Caco-2 (cell line): ENCODE results near the gene L3MBTL2. TPM values are rescaled to one million over a fixed set of nuclear protein-coding genes. Genes with fewer than 3 reads are reported as not detected.
A peak's percentile ranks its signal among the peaks of the same experiment; 100 is the strongest.
"Not testable (repeated sequence)": the region's sequence is repeated elsewhere in the genome, so short reads cannot be mapped to it uniquely, and the experiment has no call there.

Experiments
- BruUV-seq: library from RNA; stranded (reverse); fragments of 400-500 nt; replicated peaks from 2 replicates; lab custom pipeline; 2021; lab: Mats Ljungman, UMichigan
- CTCF ChIA-PET: fragments of 300-600 bp; sonication (Branson Sonifier 250); formaldehyde crosslinking; loops from one replicate; lab custom pipeline; 2022; ENCODE audit warnings: antibody characterized with exemption; lab: Charles Lee
- POLR2A ChIA-PET: fragments of 300-600 bp; sonication (Branson Sonifier 250); formaldehyde crosslinking; loops from one replicate; lab custom pipeline; 2022; ENCODE audit warnings: antibody characterized with exemption; lab: Charles Lee
- DNase-seq, 2 experiments: peaks; one replicate each; pipeline versions ENCODE4 v3.0.0 to v3.0.0-alpha.2; 2020 to 2022
- H3K27me3 ChIP-seq: replicated peaks from 2 replicates; pipeline ENCODE4 v1.6.0; 2011; ENCODE audit warnings: low read length; ENCODE audit not compliant: control insufficient read depth, insufficient read depth
- H3K36me3 ChIP-seq: 2 replicates; pipeline ENCODE4 v1.5.1; 2011; ENCODE audit warnings: low read length; ENCODE audit not compliant: control insufficient read depth, insufficient read depth
- H3K4me1 ChIP-seq: fragments of 250-450 bp; sonication (Bioruptor Pico); 2 replicates; pipeline ENCODE4 v1.5.1; 2020; ENCODE audit warnings: mild to moderate bottlenecking
- H3K4me3 ChIP-seq: 2 replicates; pipeline ENCODE4 v1.5.1; 2011; ENCODE audit warnings: low read depth, mild to moderate bottlenecking, control low read depth, low read length
- H3K9me3 ChIP-seq: fragments of 250-450 bp; sonication (Bioruptor Pico); 2 replicates; pipeline ENCODE4 v1.5.1; 2020; ENCODE audit warnings: mild to moderate bottlenecking, moderate library complexity
- H3K27ac Mint-ChIP-seq: one replicate; pipeline ENCODE4 v1.8.0; 2022; ENCODE audit warnings: mixed read lengths; ENCODE audit not compliant: unreplicated experiment
- H3K27me3 Mint-ChIP-seq: one replicate; pipeline ENCODE4 v1.8.0; 2022; ENCODE audit warnings: mixed read lengths; ENCODE audit not compliant: insufficient read depth, unreplicated experiment
- H3K36me3 Mint-ChIP-seq: one replicate; pipeline ENCODE4 v1.8.0; 2022; ENCODE audit warnings: mild to moderate bottlenecking, mixed read lengths; ENCODE audit not compliant: insufficient read depth, unreplicated experiment
- H3K4me1 Mint-ChIP-seq: one replicate; pipeline ENCODE4 v1.8.0; 2022; ENCODE audit warnings: low read depth, mixed read lengths; ENCODE audit not compliant: unreplicated experiment
- H3K4me3 Mint-ChIP-seq: one replicate; pipeline ENCODE4 v1.8.0; 2022; ENCODE audit warnings: mild to moderate bottlenecking, moderate library complexity, mixed read lengths; ENCODE audit not compliant: unreplicated experiment
- H3K9me3 Mint-ChIP-seq: one replicate; pipeline ENCODE4 v1.8.0; 2022; ENCODE audit warnings: mixed read lengths; ENCODE audit not compliant: unreplicated experiment
- CTCF ChIP-seq, 2 experiments: fragments of 200-600 bp in 1 of 2; IDR thresholded peaks; 1 replicate in 1 of 2; 2 replicates in 1 of 2; pipeline versions ENCODE4 v1.5.1 to v1.8.0; 2011 to 2022; ENCODE audit warnings: antibody characterized with exemption in 1 of 2, control low read depth in 1 of 2, inconsistent platforms in 1 of 2, low read depth in 1 of 2, low read length in 1 of 2, mild to moderate bottlenecking in 1 of 2, moderate library complexity in 1 of 2; ENCODE audit not compliant: insufficient read depth in 1 of 2, severe bottlenecking in 1 of 2, unreplicated experiment in 1 of 2
- intact Hi-C: fragments of 100-400 bp; cut with micrococcal nuclease; formaldehyde crosslinking; loops from one replicate; pipeline ENCODE4 v1.10.0; 2022; ENCODE audit not compliant: unreplicated experiment
- total RNA-seq: library from RNA; stranded (reverse); gene quantifications from 2 replicates; pipeline ENCODE4 v1.2.3, GENCODE V29; 2022

Gene L3MBTL2
- total RNA-seq, 1 experiment from 2014 or later = 24.3 TPM

DNA sequence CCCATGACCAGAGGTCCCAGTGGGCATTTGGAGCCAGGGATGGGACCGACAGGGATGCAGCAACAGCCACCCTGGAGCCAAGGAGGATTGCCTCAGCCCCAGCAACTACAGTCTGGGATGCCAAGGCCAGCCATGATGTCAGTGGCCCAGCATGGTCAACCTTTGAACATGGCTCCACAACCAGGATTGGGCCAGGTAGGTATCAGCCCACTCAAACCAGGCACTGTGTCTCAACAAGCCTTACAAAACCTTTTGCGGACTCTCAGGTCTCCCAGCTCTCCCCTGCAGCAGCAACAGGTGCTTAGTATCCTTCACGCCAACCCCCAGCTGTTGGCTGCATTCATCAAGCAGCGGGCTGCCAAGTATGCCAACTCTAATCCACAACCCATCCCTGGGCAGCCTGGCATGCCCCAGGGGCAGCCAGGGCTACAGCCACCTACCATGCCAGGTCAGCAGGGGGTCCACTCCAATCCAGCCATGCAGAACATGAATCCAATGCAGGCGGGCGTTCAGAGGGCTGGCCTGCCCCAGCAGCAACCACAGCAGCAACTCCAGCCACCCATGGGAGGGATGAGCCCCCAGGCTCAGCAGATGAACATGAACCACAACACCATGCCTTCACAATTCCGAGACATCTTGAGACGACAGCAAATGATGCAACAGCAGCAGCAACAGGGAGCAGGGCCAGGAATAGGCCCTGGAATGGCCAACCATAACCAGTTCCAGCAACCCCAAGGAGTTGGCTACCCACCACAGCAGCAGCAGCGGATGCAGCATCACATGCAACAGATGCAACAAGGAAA is 27.3 kb upstream of the L3MBTL2 start:
- H3K27ac Mint-ChIP-seq = no peak overlapping the region
- intact Hi-C loops = no loop called here
- Histone ChIP-seq H3K9me3 (no peaks in the 10 kb centered on the region), H3K36me3 (peaks cover 8% of the 10 kb centered on the region), H3K27me3 (no peaks in the 10 kb centered on the region), H3K4me1 (peaks cover 4% of the 10 kb centered on the region), H3K4me3 (no peak overlapping the region)
- CTCF ChIA-PET = no interaction called here
- no TSS peak for BruUV-seq
- peaks cover 7% of the 10 kb centered on the region for H3K4me1 Mint-ChIP-seq
- H3K9me3 Mint-ChIP-seq = no peaks in the 10 kb centered on the region
- no peak for DNase-seq
- no peak for TF ChIP-seq CTCF (IDR thresholded peaks at IDR 0.05; ENCODE audit: insufficient read depth in 1 of 2, low read depth in 1 of 2, low read length in 1 of 2, severe bottlenecking in 1 of 2, unreplicated experiment in 1 of 2)
- H3K36me3 Mint-ChIP-seq = peaks cover 92% of the 10 kb centered on the region
- POLR2A ChIA-PET = no interaction called here
- H3K4me3 Mint-ChIP-seq = no peak overlapping the region
- H3K27me3 Mint-ChIP-seq = no peaks in the 10 kb centered on the region

DNA sequence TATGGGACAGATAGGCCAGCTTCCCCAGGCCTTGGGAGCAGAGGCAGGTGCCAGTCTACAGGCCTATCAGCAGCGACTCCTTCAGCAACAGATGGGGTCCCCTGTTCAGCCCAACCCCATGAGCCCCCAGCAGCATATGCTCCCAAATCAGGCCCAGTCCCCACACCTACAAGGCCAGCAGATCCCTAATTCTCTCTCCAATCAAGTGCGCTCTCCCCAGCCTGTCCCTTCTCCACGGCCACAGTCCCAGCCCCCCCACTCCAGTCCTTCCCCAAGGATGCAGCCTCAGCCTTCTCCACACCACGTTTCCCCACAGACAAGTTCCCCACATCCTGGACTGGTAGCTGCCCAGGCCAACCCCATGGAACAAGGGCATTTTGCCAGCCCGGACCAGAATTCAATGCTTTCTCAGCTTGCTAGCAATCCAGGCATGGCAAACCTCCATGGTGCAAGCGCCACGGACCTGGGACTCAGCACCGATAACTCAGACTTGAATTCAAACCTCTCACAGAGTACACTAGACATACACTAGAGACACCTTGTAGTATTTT is 26.6 kb upstream of the L3MBTL2 start:
- no peak for DNase-seq
- Histone ChIP-seq H3K36me3 (peaks cover 8% of the 10 kb centered on the region), H3K4me3 (no peak overlapping the region), H3K9me3 (no peaks in the 10 kb centered on the region), H3K27me3 (no peaks in the 10 kb centered on the region), H3K4me1 (peaks cover 4% of the 10 kb centered on the region)
- peaks cover 89% of the 10 kb centered on the region for H3K36me3 Mint-ChIP-seq
- H3K4me1 Mint-ChIP-seq = peaks cover 7% of the 10 kb centered on the region
- H3K27me3 Mint-ChIP-seq = no peaks in the 10 kb centered on the region
- POLR2A ChIA-PET = no interaction called here
- peak overlapping the region; percentile 68 for H3K27ac Mint-ChIP-seq
- intact Hi-C loops = no loop called here
- CTCF ChIA-PET = no interaction called here
- no TSS peak for BruUV-seq
- no peaks in the 10 kb centered on the region for H3K9me3 Mint-ChIP-seq
- no peak for TF ChIP-seq CTCF (IDR thresholded peaks at IDR 0.05; ENCODE audit: insufficient read depth in 1 of 2, low read depth in 1 of 2, low read length in 1 of 2, severe bottlenecking in 1 of 2, unreplicated experiment in 1 of 2)
- no peak overlapping the region for H3K4me3 Mint-ChIP-seq

DNA sequence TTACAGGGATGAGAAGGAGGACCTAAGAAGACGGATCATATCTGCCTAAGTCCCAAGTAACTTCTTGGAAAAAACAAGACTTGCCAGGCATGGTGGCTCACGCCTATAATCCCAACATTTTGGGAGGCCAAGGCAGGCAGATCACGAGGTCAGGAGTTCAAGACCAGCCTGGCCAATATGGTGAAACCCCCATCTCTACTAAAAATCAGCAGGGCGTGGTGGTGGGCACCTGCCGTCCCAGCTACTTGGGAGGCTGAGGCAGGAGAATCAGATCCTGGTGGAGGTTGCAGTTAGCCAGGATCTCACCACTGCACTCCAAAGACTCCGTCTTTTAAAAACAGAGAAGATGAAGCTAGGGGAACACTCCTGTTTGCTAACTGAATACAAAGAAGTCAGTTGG is 24.8 kb upstream of the L3MBTL2 start:
- H3K4me3 Mint-ChIP-seq, H3K36me3 ChIP-seq, H3K9me3 Mint-ChIP-seq, H3K27ac Mint-ChIP-seq, DNase-seq, H3K9me3 ChIP-seq, H3K27me3 Mint-ChIP-seq, H3K4me1 ChIP-seq, H3K4me3 ChIP-seq, H3K27me3 ChIP-seq, POLR2A ChIA-PET, intact Hi-C loops, BruUV-seq, H3K4me1 Mint-ChIP-seq: not testable (repeated sequence)
- H3K36me3 Mint-ChIP-seq = peaks cover 74% of the 10 kb centered on the region
- CTCF ChIA-PET = interaction anchor here (0.6 kb wide), 1 partner anchor 252 kb away, joined by 3 read pairs; no protein-coding TSS in a partner anchor
